ENCODE results near the gene P2RY2.

Gene P2RY2

DNA sequence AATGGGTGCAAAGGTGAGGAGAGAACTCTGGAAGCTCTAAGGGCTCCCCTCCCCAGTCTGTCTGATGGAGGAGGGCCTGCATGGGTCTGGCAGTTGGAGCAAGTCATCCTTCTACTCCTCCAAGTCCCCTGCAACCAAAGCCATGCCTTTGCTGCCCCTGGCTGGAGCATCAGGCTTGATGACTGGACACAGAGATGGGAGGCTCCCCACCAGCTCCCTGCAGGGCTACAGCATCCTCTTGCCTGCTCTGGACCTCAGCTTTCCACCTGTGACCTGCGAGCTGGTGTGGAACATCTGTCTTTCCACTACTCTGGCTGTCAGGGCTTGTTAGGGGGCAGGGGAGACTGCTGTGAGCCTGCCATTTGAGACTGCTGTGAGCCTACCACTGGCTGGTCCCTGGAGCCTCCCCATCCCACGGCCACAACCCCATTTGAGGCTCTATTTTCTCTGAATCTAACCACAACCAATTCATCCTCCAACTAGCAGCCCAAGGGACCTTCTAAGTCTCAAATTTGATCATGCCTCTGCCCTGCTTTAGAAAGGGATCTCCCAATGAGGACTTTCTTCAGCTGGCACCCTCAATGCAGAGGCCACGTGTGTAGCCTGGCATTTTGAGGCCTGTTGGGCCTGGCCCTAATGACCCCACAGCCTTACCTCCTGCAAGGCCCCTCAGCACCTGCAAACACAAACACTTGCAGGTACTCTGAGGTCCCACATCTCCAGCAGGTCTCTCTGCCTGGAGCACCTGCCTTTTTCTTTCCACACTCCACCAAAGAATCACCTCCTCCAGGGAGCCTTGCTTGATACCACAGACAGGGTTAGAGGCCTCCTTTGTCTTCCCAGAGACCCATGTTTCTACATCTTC, 63.9 kb downstream of the P2RY2 start:
- H2AFZ ChIP-seq (ENCODE audit: low read depth, low read length): no peak overlapping the region
- no peaks in the 10 kb centered on the region for H3K9me3 ChIP-seq (ENCODE audit: insufficient read depth, low read length)
- peaks cover 36% of the 10 kb centered on the region for H3K4me1 ChIP-seq (ENCODE audit: low read length)
- peaks cover 100% of the 10 kb centered on the region for H3K79me2 ChIP-seq (ENCODE audit: low read length)
- no peak overlapping the region for H3K27ac ChIP-seq (ENCODE audit: low read length)
- H3K27me3 ChIP-seq (ENCODE audit: low read depth, low read length): no peaks in the 10 kb centered on the region
- H3K4me2 ChIP-seq (ENCODE audit: low read length): no peak overlapping the region
- no peak overlapping the region for H3K4me3 ChIP-seq (ENCODE audit: low read length)
- no peak for TF ChIP-seq EZH2phosphoT487 (IDR thresholded peaks at IDR 0.05; ENCODE audit: low read depth)
- TF ChIP-seq, protein P1, sequence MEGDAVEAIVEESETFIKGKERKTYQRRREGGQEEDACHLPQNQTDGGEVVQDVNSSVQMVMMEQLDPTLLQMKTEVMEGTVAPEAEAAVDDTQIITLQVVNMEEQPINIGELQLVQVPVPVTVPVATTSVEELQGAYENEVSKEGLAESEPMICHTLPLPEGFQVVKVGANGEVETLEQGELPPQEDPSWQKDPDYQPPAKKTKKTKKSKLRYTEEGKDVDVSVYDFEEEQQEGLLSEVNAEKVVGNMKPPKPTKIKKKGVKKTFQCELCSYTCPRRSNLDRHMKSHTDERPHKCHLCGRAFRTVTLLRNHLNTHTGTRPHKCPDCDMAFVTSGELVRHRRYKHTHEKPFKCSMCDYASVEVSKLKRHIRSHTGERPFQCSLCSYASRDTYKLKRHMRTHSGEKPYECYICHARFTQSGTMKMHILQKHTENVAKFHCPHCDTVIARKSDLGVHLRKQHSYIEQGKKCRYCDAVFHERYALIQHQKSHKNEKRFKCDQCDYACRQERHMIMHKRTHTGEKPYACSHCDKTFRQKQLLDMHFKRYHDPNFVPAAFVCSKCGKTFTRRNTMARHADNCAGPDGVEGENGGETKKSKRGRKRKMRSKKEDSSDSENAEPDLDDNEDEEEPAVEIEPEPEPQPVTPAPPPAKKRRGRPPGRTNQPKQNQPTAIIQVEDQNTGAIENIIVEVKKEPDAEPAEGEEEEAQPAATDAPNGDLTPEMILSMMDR (IDR thresholded peaks at IDR 0.05; ENCODE audit: low read depth, low read length): no peak
- H3K36me3 ChIP-seq (replicated peaks; ENCODE audit: low read depth, low read length): peaks cover 57% of the 10 kb centered on the region
- H3K9ac ChIP-seq (ENCODE audit: low read length): no peak overlapping the region
- H4K20me1 ChIP-seq (ENCODE audit: insufficient read depth, low read length): peaks cover 57% of the 10 kb centered on the region

DNA sequence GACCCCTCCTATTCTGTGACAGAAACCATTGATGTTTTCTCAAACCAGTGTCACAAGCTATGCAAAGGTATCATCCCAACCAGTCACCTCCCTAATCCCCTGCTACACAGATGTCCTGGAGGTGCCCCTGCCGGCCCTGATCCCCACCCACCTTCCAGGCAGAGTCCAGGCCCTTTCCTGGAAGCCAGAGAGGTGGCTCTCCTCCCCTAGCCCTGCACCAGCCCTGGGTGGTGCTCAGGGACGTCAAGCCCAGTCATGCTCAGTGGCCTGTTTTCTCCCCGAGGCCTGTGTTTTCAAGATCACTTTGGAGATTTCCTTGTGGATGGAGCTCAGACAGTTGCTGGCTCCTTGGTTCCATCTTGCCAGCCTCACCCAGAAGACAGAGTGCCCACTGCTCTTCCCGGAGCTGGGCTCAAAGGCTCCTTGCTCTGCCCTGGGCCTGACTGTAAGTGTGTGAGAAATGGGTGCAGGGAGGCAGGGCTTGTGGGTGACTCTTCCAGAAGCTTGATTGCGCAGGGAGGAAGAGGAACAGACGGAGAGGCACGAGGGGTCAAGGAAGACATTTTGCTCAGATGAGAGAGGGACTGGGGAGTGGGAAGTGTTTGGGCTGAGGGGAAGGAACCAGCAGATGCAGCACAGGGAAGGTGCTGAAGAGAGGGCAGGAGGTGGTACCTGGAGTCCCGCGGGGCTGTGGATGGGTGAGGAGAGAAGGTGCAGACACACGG, 65.4 kb downstream of the P2RY2 start:
- Histone ChIP-seq H3K4me1 (ENCODE audit: low read length) (peaks cover 50% of the 10 kb centered on the region), H3K9ac (ENCODE audit: low read length) (no peak overlapping the region), H3K4me2 (ENCODE audit: low read length) (no peak overlapping the region), H2AFZ (ENCODE audit: low read depth, low read length) (no peak overlapping the region), H3K27me3 (ENCODE audit: low read depth, low read length) (no peaks in the 10 kb centered on the region), H3K79me2 (ENCODE audit: low read length) (peaks cover 100% of the 10 kb centered on the region), H3K4me3 (ENCODE audit: low read length) (no peak overlapping the region), H3K9me3 (ENCODE audit: insufficient read depth, low read length) (no peaks in the 10 kb centered on the region), H4K20me1 (ENCODE audit: insufficient read depth, low read length) (peaks cover 49% of the 10 kb centered on the region), H3K27ac (ENCODE audit: low read length) (no peak overlapping the region), H3K36me3 (replicated peaks; ENCODE audit: low read depth, low read length) (peaks cover 50% of the 10 kb centered on the region)
- TF ChIP-seq EZH2phosphoT487 (IDR thresholded peaks at IDR 0.05; ENCODE audit: low read depth): no peak
- TF ChIP-seq, protein P1 (IDR thresholded peaks at IDR 0.05; ENCODE audit: low read depth, low read length): no peak

DNA sequence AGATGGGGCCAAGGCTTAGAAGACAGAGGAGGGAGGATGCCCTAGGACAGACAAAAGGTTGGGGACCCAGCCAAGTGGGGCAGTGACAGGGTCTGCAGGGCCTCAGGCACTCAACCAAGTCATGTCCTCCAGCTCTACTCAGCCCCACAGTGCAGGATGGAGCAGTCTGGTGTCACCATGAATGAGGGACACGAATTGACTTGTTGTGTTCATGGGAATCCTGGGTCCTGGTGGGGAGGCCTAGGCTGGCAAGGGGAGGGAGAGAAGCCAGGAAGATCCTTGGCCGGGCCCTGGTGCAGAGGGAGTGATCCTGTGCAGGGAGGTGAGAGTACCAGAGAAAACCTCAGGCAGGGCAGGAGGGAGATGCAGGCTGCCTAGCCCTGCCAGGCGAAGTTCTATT, 66.0 kb downstream of the P2RY2 start:
- peaks cover 100% of the 10 kb centered on the region for H3K79me2 ChIP-seq (ENCODE audit: low read length)
- H4K20me1 ChIP-seq (ENCODE audit: insufficient read depth, low read length): peaks cover 42% of the 10 kb centered on the region
- H3K27ac ChIP-seq (ENCODE audit: low read length): no peak overlapping the region

More for the DNA sequence above, 66.0 kb downstream of the P2RY2 start:
- H3K36me3 ChIP-seq (replicated peaks; ENCODE audit: low read depth, low read length): peaks cover 44% of the 10 kb centered on the region
- H3K4me3 ChIP-seq (ENCODE audit: low read length): no peak overlapping the region
- H3K27me3 ChIP-seq (ENCODE audit: low read depth, low read length): no peaks in the 10 kb centered on the region
- no peak overlapping the region for H3K9ac ChIP-seq (ENCODE audit: low read length)
- no peak overlapping the region for H2AFZ ChIP-seq (ENCODE audit: low read depth, low read length)
- H3K9me3 ChIP-seq (ENCODE audit: insufficient read depth, low read length): no peaks in the 10 kb centered on the region
- H3K4me2 ChIP-seq (ENCODE audit: low read length): no peak overlapping the region
- TF ChIP-seq EZH2phosphoT487 (IDR thresholded peaks at IDR 0.05; ENCODE audit: low read depth): no peak
- TF ChIP-seq, protein P1 (IDR thresholded peaks at IDR 0.05; ENCODE audit: low read depth, low read length): no peak
- H3K4me1 ChIP-seq (ENCODE audit: low read length): peaks cover 56% of the 10 kb centered on the region
